ENCODE results near the gene NHLRC4.
"Not testable (repeated sequence)": the region's sequence is repeated elsewhere in the genome, so short reads cannot be mapped to it uniquely, and the experiment has no call there.

The NHLRC4 gene

GRCh38 chr16:593807-594206 lies 27.0 kb downstream of the NHLRC4 start:
- peaks cover 6% of the 10 kb centered on the region for H3K27me3 ChIP-seq (ENCODE audit: control insufficient read depth, insufficient read depth, low read length)
- H3K4me1 ChIP-seq (ENCODE audit: control insufficient read depth, insufficient read depth, low read length): no peaks in the 10 kb centered on the region

GRCh38 chr16:595094-595528 lies 28.3 kb downstream of the NHLRC4 start:
- Histone ChIP-seq H3K4me1 (ENCODE audit: control insufficient read depth, insufficient read depth, low read length) (no peaks in the 10 kb centered on the region), H3K27me3 (ENCODE audit: control insufficient read depth, insufficient read depth, low read length) (peaks cover 6% of the 10 kb centered on the region), H3K9me3 (ENCODE audit: control insufficient read depth, insufficient read depth, low read length) (no peaks in the 10 kb centered on the region), H3K36me3 (ENCODE audit: control insufficient read depth, insufficient read depth, low read length) (peaks cover 10% of the 10 kb centered on the region), H3K4me3 (ENCODE audit: low read depth, low read length) (no peak overlapping the region), H3K9ac (ENCODE audit: low read depth, low read length) (no peak overlapping the region)

More at GRCh38 chr16:593807-594206, 27.0 kb downstream of the NHLRC4 start:
- Histone ChIP-seq H3K9ac (ENCODE audit: low read depth, low read length) (no peak overlapping the region), H3K4me3 (ENCODE audit: low read depth, low read length) (no peak overlapping the region), H3K36me3 (ENCODE audit: control insufficient read depth, insufficient read depth, low read length) (peaks cover 3% of the 10 kb centered on the region), H3K9me3 (ENCODE audit: control insufficient read depth, insufficient read depth, low read length) (no peaks in the 10 kb centered on the region)

GRCh38 chr16:595942-596735 lies 29.3 kb downstream of the NHLRC4 start:
- no peaks in the 10 kb centered on the region for H3K9me3 ChIP-seq (ENCODE audit: control insufficient read depth, insufficient read depth, low read length)
- peaks cover 10% of the 10 kb centered on the region for H3K36me3 ChIP-seq (ENCODE audit: control insufficient read depth, insufficient read depth, low read length)
- peaks cover under 1% of the 10 kb centered on the region for H3K27me3 ChIP-seq (ENCODE audit: control insufficient read depth, insufficient read depth, low read length)
- H3K4me1 ChIP-seq (ENCODE audit: control insufficient read depth, insufficient read depth, low read length): no peaks in the 10 kb centered on the region
- no peak overlapping the region for H3K4me3 ChIP-seq (ENCODE audit: low read depth, low read length)
- no peak overlapping the region for H3K9ac ChIP-seq (ENCODE audit: low read depth, low read length)

- Histone ChIP-seq H3K9me3 (ENCODE audit: control insufficient read depth, insufficient read depth, low read length) (no peaks in the 10 kb centered on the region), H3K36me3 (ENCODE audit: control insufficient read depth, insufficient read depth, low read length) (peaks cover 12% of the 10 kb centered on the region), H3K9ac (ENCODE audit: low read depth, low read length) (no peak overlapping the region), H3K27me3 (ENCODE audit: control insufficient read depth, insufficient read depth, low read length) (no peaks in the 10 kb centered on the region), H3K4me1 (ENCODE audit: control insufficient read depth, insufficient read depth, low read length) (no peaks in the 10 kb centered on the region), H3K4me3 (ENCODE audit: low read depth, low read length) (no peak overlapping the region)
These were observed 29.9 kb downstream of the NHLRC4 start for GRCh38 chr16:596736-597060.

GRCh38 chr16:597655-598054 lies 30.9 kb downstream of the NHLRC4 start:
- not testable (repeated sequence) for H3K9ac ChIP-seq (ENCODE audit: low read depth, low read length); H3K4me1 ChIP-seq (ENCODE audit: control insufficient read depth, insufficient read depth, low read length); H3K9me3 ChIP-seq (ENCODE audit: control insufficient read depth, insufficient read depth, low read length); H3K27me3 ChIP-seq (ENCODE audit: control insufficient read depth, insufficient read depth, low read length); H3K4me3 ChIP-seq (ENCODE audit: low read depth, low read length)
- H3K36me3 ChIP-seq (ENCODE audit: control insufficient read depth, insufficient read depth, low read length): peaks cover 12% of the 10 kb centered on the region

- Histone ChIP-seq H3K27me3 (ENCODE audit: control insufficient read depth, insufficient read depth, low read length) (no peaks in the 10 kb centered on the region), H3K9ac (ENCODE audit: low read depth, low read length) (no peak overlapping the region), H3K9me3 (ENCODE audit: control insufficient read depth, insufficient read depth, low read length) (no peaks in the 10 kb centered on the region), H3K4me3 (ENCODE audit: low read depth, low read length) (no peak overlapping the region), H3K4me1 (ENCODE audit: control insufficient read depth, insufficient read depth, low read length) (no peaks in the 10 kb centered on the region), H3K36me3 (ENCODE audit: control insufficient read depth, insufficient read depth, low read length) (peaks cover 9% of the 10 kb centered on the region)
These were observed 32.3 kb downstream of the NHLRC4 start for GRCh38 chr16:598823-599739.

GRCh38 chr16:600781-601180 lies 34.0 kb downstream of the NHLRC4 start:
- Histone ChIP-seq H3K36me3 (ENCODE audit: control insufficient read depth, insufficient read depth, low read length) (peaks cover 9% of the 10 kb centered on the region), H3K9me3 (ENCODE audit: control insufficient read depth, insufficient read depth, low read length) (no peaks in the 10 kb centered on the region), H3K9ac (ENCODE audit: low read depth, low read length) (no peak overlapping the region), H3K4me1 (ENCODE audit: control insufficient read depth, insufficient read depth, low read length) (no peaks in the 10 kb centered on the region), H3K27me3 (ENCODE audit: control insufficient read depth, insufficient read depth, low read length) (no peaks in the 10 kb centered on the region), H3K4me3 (ENCODE audit: low read depth, low read length) (no peak overlapping the region)

- Histone ChIP-seq H3K4me3 (ENCODE audit: low read depth, low read length) (no peak overlapping the region), H3K9me3 (ENCODE audit: control insufficient read depth, insufficient read depth, low read length) (no peaks in the 10 kb centered on the region), H3K27me3 (ENCODE audit: control insufficient read depth, insufficient read depth, low read length) (no peaks in the 10 kb centered on the region), H3K4me1 (ENCODE audit: control insufficient read depth, insufficient read depth, low read length) (no peaks in the 10 kb centered on the region), H3K9ac (ENCODE audit: low read depth, low read length) (no peak overlapping the region), H3K36me3 (ENCODE audit: control insufficient read depth, insufficient read depth, low read length) (peaks cover 8% of the 10 kb centered on the region)
These were observed 37.1 kb downstream of the NHLRC4 start for GRCh38 chr16:603933-604332.

GRCh38 chr16:606656-607307 lies 40.0 kb downstream of the NHLRC4 start:
- H3K4me3 ChIP-seq (ENCODE audit: low read depth, low read length): no peak overlapping the region
- no peaks in the 10 kb centered on the region for H3K4me1 ChIP-seq (ENCODE audit: control insufficient read depth, insufficient read depth, low read length)
- no peak overlapping the region for H3K9ac ChIP-seq (ENCODE audit: low read depth, low read length)
- no peaks in the 10 kb centered on the region for H3K36me3 ChIP-seq (ENCODE audit: control insufficient read depth, insufficient read depth, low read length)
- H3K9me3 ChIP-seq (ENCODE audit: control insufficient read depth, insufficient read depth, low read length): no peaks in the 10 kb centered on the region
- H3K27me3 ChIP-seq (ENCODE audit: control insufficient read depth, insufficient read depth, low read length): no peaks in the 10 kb centered on the region

GRCh38 chr16:608019-608418 lies 41.2 kb downstream of the NHLRC4 start:
- H3K9me3 ChIP-seq (ENCODE audit: control insufficient read depth, insufficient read depth, low read length): no peaks in the 10 kb centered on the region
- no peak overlapping the region for H3K9ac ChIP-seq (ENCODE audit: low read depth, low read length)
- H3K4me1 ChIP-seq (ENCODE audit: control insufficient read depth, insufficient read depth, low read length): no peaks in the 10 kb centered on the region
- H3K27me3 ChIP-seq (ENCODE audit: control insufficient read depth, insufficient read depth, low read length): no peaks in the 10 kb centered on the region
- H3K36me3 ChIP-seq (ENCODE audit: control insufficient read depth, insufficient read depth, low read length): no peaks in the 10 kb centered on the region
- no peak overlapping the region for H3K4me3 ChIP-seq (ENCODE audit: low read depth, low read length)

GRCh38 chr16:609316-609715 lies 42.5 kb downstream of the NHLRC4 start:
- Histone ChIP-seq H3K27me3 (ENCODE audit: control insufficient read depth, insufficient read depth, low read length) (no peaks in the 10 kb centered on the region), H3K4me3 (ENCODE audit: low read depth, low read length) (no peak overlapping the region), H3K4me1 (ENCODE audit: control insufficient read depth, insufficient read depth, low read length) (no peaks in the 10 kb centered on the region), H3K9me3 (ENCODE audit: control insufficient read depth, insufficient read depth, low read length) (no peaks in the 10 kb centered on the region), H3K36me3 (ENCODE audit: control insufficient read depth, insufficient read depth, low read length) (no peaks in the 10 kb centered on the region), H3K9ac (ENCODE audit: low read depth, low read length) (no peak overlapping the region)
